Mesenchymal stem cell (in vitro differentiated cells and primary cell): ENCODE data around the gene ETFA.

Source experiments
- DNase-seq: peaks from one replicate; pipeline ENCODE4 v3.0.0-alpha.2; 2013
- H2AFZ ChIP-seq: one replicate; pipeline ENCODE4 v1.6.1; 2013; ENCODE audit warnings: low read depth, mild to moderate bottlenecking, control low read depth, inconsistent platforms, low read length, moderate library complexity
- H2AK5ac ChIP-seq: 2 replicates; pipeline ENCODE4 v1.6.1; 2013; ENCODE audit warnings: low read length, moderate library complexity, mild to moderate bottlenecking, inconsistent platforms; ENCODE audit not compliant: severe bottlenecking
- H2BK120ac ChIP-seq: one replicate; pipeline ENCODE4 v1.6.1; 2013; ENCODE audit warnings: low read depth, mild to moderate bottlenecking, inconsistent platforms, low read length, moderate library complexity
- H2BK12ac ChIP-seq, 2 experiments: one replicate each; pipeline ENCODE4 v1.6.1; 2013; ENCODE audit warnings: inconsistent platforms in 2 of 2, low read length in 2 of 2, mild to moderate bottlenecking in 2 of 2, moderate library complexity in 2 of 2, control low read depth in 1 of 2
- H2BK15ac ChIP-seq: one replicate; pipeline ENCODE4 v1.6.1; 2013; ENCODE audit warnings: mild to moderate bottlenecking, low read depth, inconsistent platforms; ENCODE audit not compliant: poor library complexity, severe bottlenecking
- H2BK5ac ChIP-seq: 2 replicates; pipeline ENCODE4 v1.6.1; 2013; ENCODE audit warnings: low read depth, mild to moderate bottlenecking, low read length, control low read depth, inconsistent platforms; ENCODE audit not compliant: poor library complexity, severe bottlenecking
- H3K14ac ChIP-seq, 2 experiments: one replicate each; pipeline ENCODE4 v1.6.1; 2013; ENCODE audit warnings: inconsistent platforms in 2 of 2, low read length in 2 of 2, control low read depth in 1 of 2, mild to moderate bottlenecking in 1 of 2, moderate library complexity in 1 of 2
- H3K18ac ChIP-seq, 2 experiments: one replicate each; pipeline ENCODE4 v1.6.1; 2013; ENCODE audit warnings: inconsistent platforms in 2 of 2, low read length in 2 of 2, control low read depth in 1 of 2, low read depth in 1 of 2, mild to moderate bottlenecking in 1 of 2
- H3K23ac ChIP-seq, 2 experiments: one replicate each; pipeline ENCODE4 v1.6.1; 2013; ENCODE audit warnings: inconsistent platforms in 2 of 2, low read length in 2 of 2, mild to moderate bottlenecking in 2 of 2, moderate library complexity in 2 of 2, control low read depth in 1 of 2
- H3K27ac ChIP-seq: 2 replicates; pipeline ENCODE4 v1.5.1; 2013; ENCODE audit warnings: mild to moderate bottlenecking, moderate library complexity, low read length, control low read depth, inconsistent platforms; ENCODE audit not compliant: poor library complexity, severe bottlenecking
- H3K27me3 ChIP-seq, 2 experiments: 2 replicates each; pipeline versions ENCODE4 v1.6.1 to v1.7.0; 2013; ENCODE audit warnings: low read length in 2 of 2, mild to moderate bottlenecking in 2 of 2, moderate library complexity in 2 of 2, control low read depth in 1 of 2, inconsistent platforms in 1 of 2; ENCODE audit not compliant: control insufficient read depth in 1 of 2, insufficient read depth in 1 of 2
- H3K36me3 ChIP-seq, 2 experiments: 2 replicates each; pipeline versions ENCODE4 v1.6.1 to v1.7.0; 2013; ENCODE audit warnings: low read length in 2 of 2, control low read depth in 1 of 2, inconsistent platforms in 1 of 2, low read depth in 1 of 2, mild to moderate bottlenecking in 1 of 2; ENCODE audit not compliant: insufficient read depth in 2 of 2, control insufficient read depth in 1 of 2
- H3K4ac ChIP-seq, 2 experiments: one replicate each; pipeline ENCODE4 v1.6.1; 2013; ENCODE audit warnings: inconsistent platforms in 2 of 2, low read length in 2 of 2, mild to moderate bottlenecking in 2 of 2, moderate library complexity in 2 of 2, control low read depth in 1 of 2, low read depth in 1 of 2
- H3K4me1 ChIP-seq: 2 replicates; pipeline ENCODE4 v1.6.1; 2013; ENCODE audit warnings: low read depth, low read length, control low read depth; ENCODE audit not compliant: control insufficient read depth, insufficient read depth
- H3K4me2 ChIP-seq: 2 replicates; pipeline ENCODE4 v1.6.1; 2013; ENCODE audit warnings: low read length, mild to moderate bottlenecking, inconsistent platforms; ENCODE audit not compliant: poor library complexity, severe bottlenecking
- H3K4me3 ChIP-seq, 2 experiments: 2 replicates each; pipeline versions ENCODE4 v1.5.1 to v1.7.0; 2013; ENCODE audit warnings: low read length in 2 of 2, mild to moderate bottlenecking in 2 of 2, control low read depth in 1 of 2, low read depth in 1 of 2; ENCODE audit not compliant: insufficient read depth in 1 of 2
- H3K79me1 ChIP-seq: replicated peaks from 2 replicates; pipeline ENCODE4 v1.6.1; 2013; ENCODE audit warnings: mild to moderate bottlenecking, control low read depth, low read length, inconsistent platforms; ENCODE audit not compliant: poor library complexity, severe bottlenecking
- H3K9ac ChIP-seq: 2 replicates; pipeline ENCODE4 v1.7.0; 2013; ENCODE audit warnings: mild to moderate bottlenecking, low read length, moderate library complexity
- H3K9me3 ChIP-seq: 2 replicates; pipeline ENCODE4 v1.7.0; 2013; ENCODE audit warnings: mild to moderate bottlenecking, low read length; ENCODE audit not compliant: control insufficient read depth
- H4K8ac ChIP-seq: one replicate; pipeline ENCODE4 v1.6.1; 2013; ENCODE audit warnings: inconsistent platforms, mild to moderate bottlenecking, low read length, moderate library complexity
- H4K91ac ChIP-seq: one replicate; pipeline ENCODE4 v1.6.1; 2013; ENCODE audit warnings: mild to moderate bottlenecking, low read length, inconsistent platforms
- WGBS: methylation state at CpG from one replicate; pipeline ENCODE4 v1.1.7; 2013; ENCODE audit warnings: mixed read lengths; 5-methylcytosine and 5-hydroxymethylcytosine counted together

ETFA gene

GRCh38 chr15:76197703-76198455 is 113.4 kb downstream of the ETFA start:
- H2BK12ac ChIP-seq = peak overlapping the region in 1 of 2 experiments; percentile 67
- peak; percentile 18 for DNase-seq
- H3K27me3 ChIP-seq = peaks cover 0 to 26% of the 10 kb centered on the region in 2 experiments
- no peak overlapping the region for H3K4me2 ChIP-seq
- H2AFZ ChIP-seq = no peak overlapping the region
- H3K27ac ChIP-seq = no peak overlapping the region
- H3K4ac ChIP-seq = peak overlapping the region in 1 of 2 experiments; percentile 24
- no peak overlapping the region for H2AK5ac ChIP-seq
- H2BK15ac ChIP-seq = no peak overlapping the region
- no peak overlapping the region for H3K4me3 ChIP-seq
- peaks cover 27% of the 10 kb centered on the region for H3K4me1 ChIP-seq
- 89% methylated on average over 8 of the region's 8 CpGs for WGBS
- peak overlapping the region; percentile 5 to 28 for H3K18ac ChIP-seq
- peaks cover 0 to 13% of the 10 kb centered on the region in 2 experiments for H3K36me3 ChIP-seq
- no peaks in the 10 kb centered on the region for H3K9me3 ChIP-seq
- no peaks in the 10 kb centered on the region for H3K79me1 ChIP-seq
- no peak overlapping the region for H2BK5ac ChIP-seq
- peak overlapping the region in 1 of 2 experiments; percentile 29 for H3K14ac ChIP-seq
- H4K8ac ChIP-seq = peak overlapping the region; percentile 35
- no peak overlapping the region for H3K23ac ChIP-seq
- H3K9ac ChIP-seq = no peak overlapping the region
- H2BK120ac ChIP-seq = no peak overlapping the region
- peak overlapping the region; percentile 77 for H4K91ac ChIP-seq

GRCh38 chr15:76196269-76197231 is 114.7 kb downstream of the ETFA start:
- H3K14ac ChIP-seq = peak overlapping the region in 1 of 2 experiments; percentile 30
- H3K23ac ChIP-seq = peak overlapping the region in 1 of 2 experiments; percentile 75
- peak overlapping the region; percentile 27 for H4K8ac ChIP-seq
- H3K27ac ChIP-seq = peak overlapping the region; percentile 52
- H3K27me3 ChIP-seq = peaks cover 0 to 39% of the 10 kb centered on the region in 2 experiments
- peak overlapping the region; percentile 79 to 91 for H2BK12ac ChIP-seq
- H2BK120ac ChIP-seq = peak overlapping the region; percentile 23
- peak overlapping the region; percentile 18 for H2AK5ac ChIP-seq
- H3K4me2 ChIP-seq = no peak overlapping the region
- DNase-seq = peak; percentile 93
- H3K79me1 ChIP-seq = no peaks in the 10 kb centered on the region
- H4K91ac ChIP-seq = peak overlapping the region; percentile 82
- H2BK5ac ChIP-seq = no peak overlapping the region
- H3K9ac ChIP-seq = no peak overlapping the region
- WGBS = 38% methylated on average over 17 of the region's 18 CpGs
- peaks cover 0 to 8% of the 10 kb centered on the region in 2 experiments for H3K36me3 ChIP-seq
- no peaks in the 10 kb centered on the region for H3K9me3 ChIP-seq
- peak overlapping the region; percentile 81 for H3K4ac ChIP-seq
- peaks cover 29% of the 10 kb centered on the region for H3K4me1 ChIP-seq
- H3K18ac ChIP-seq = peak overlapping the region; percentile 87 to 92
- no peak overlapping the region for H3K4me3 ChIP-seq
- H2BK15ac ChIP-seq = peak overlapping the region; percentile 83
- no peak overlapping the region for H2AFZ ChIP-seq

DNA sequence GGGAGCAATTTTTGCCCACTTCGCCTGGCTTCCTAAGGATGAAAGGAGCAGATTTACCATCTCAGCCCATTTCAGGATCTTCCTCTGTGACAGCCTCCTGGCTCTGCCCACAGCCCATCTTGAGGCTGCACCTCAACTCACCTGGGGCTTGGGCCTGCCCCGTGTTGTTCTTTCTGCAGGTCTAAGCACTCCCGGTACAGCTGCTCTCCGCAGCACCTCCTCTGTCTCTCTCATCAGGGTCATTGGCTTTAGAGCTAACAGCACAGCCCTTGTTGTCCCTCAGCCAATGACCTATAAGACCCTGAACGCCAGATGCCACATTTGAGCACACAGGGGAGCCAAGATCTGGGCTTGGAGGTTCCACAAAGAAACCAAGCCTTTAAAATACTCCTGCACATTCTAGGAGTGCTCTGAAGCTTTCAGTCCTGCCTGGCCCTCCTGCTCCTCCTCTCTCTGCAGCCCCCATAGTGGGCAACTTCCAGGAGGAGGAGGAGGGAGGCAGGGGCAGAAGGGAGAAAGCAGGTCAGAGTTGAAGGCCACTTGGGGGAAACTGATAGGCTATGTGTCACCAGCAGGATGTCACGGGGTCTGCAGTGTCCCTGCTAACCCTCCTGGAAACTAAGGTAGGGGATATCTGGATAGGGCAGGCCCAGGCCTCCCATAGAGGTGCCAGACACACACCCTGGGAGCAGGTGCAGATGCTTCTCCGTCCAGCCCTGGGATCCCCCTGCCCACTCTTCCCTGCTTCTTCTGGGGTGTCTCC is 115.6 kb downstream of the ETFA start:
- H3K27me3 ChIP-seq = peaks cover 0 to 43% of the 10 kb centered on the region in 2 experiments
- peak overlapping the region; percentile 15 to 43 for H3K4ac ChIP-seq
- H3K9me3 ChIP-seq = no peaks in the 10 kb centered on the region
- H2BK15ac ChIP-seq = no peak overlapping the region
- H3K23ac ChIP-seq = no peak overlapping the region
- no peak overlapping the region for H3K4me2 ChIP-seq
- peaks cover 0 to 8% of the 10 kb centered on the region in 2 experiments for H3K36me3 ChIP-seq
- no peak overlapping the region for H2BK5ac ChIP-seq
- H4K91ac ChIP-seq = peak overlapping the region; percentile 15
- DNase-seq = no peak
- no peak overlapping the region for H2AK5ac ChIP-seq
- no peak overlapping the region for H2BK120ac ChIP-seq
- H2BK12ac ChIP-seq = peak overlapping the region in 1 of 2 experiments; percentile 79
- no peak overlapping the region for H3K9ac ChIP-seq
- WGBS = 86% methylated on average over 7 of the region's 7 CpGs
- no peak overlapping the region for H4K8ac ChIP-seq
- H3K18ac ChIP-seq = peak overlapping the region; percentile 41 to 67
- H3K79me1 ChIP-seq = no peaks in the 10 kb centered on the region
- H3K4me3 ChIP-seq = no peak overlapping the region
- H2AFZ ChIP-seq = no peak overlapping the region
- no peak overlapping the region for H3K27ac ChIP-seq
- H3K14ac ChIP-seq = peak overlapping the region in 1 of 2 experiments; percentile 46
- H3K4me1 ChIP-seq = peaks cover 29% of the 10 kb centered on the region
